Suprapubic skin (tissue), 3 donors: Measurements from ENCODE around the gene THPO.

Source experiments
- POLR2A ChIP-seq, 2 donors: fragments of 450-650 bp; IDR thresholded peaks; one replicate each; pipeline ENCODE4 v1.6.1; 2017; ENCODE audit warnings: antibody characterized with exemption in 2 of 2, mild to moderate bottlenecking in 2 of 2, moderate library complexity in 2 of 2
- TF ChIP-seq, protein P1 (sequence below), 2 donors: fragments of 200-600 bp in 1 of 2; fragments of 450-650 bp in 1 of 2; sonication (generic) in 1 of 2; IDR thresholded peaks; one replicate each; pipeline ENCODE4 v1.5.1; 2016 to 2019; ENCODE audit warnings: antibody characterized with exemption in 2 of 2, mild to moderate bottlenecking in 1 of 2, moderate library complexity in 1 of 2

GRCh38 chr3:184337981-184338380 lies 40.0 kb downstream of the THPO start:
- TF ChIP-seq, protein P1, sequence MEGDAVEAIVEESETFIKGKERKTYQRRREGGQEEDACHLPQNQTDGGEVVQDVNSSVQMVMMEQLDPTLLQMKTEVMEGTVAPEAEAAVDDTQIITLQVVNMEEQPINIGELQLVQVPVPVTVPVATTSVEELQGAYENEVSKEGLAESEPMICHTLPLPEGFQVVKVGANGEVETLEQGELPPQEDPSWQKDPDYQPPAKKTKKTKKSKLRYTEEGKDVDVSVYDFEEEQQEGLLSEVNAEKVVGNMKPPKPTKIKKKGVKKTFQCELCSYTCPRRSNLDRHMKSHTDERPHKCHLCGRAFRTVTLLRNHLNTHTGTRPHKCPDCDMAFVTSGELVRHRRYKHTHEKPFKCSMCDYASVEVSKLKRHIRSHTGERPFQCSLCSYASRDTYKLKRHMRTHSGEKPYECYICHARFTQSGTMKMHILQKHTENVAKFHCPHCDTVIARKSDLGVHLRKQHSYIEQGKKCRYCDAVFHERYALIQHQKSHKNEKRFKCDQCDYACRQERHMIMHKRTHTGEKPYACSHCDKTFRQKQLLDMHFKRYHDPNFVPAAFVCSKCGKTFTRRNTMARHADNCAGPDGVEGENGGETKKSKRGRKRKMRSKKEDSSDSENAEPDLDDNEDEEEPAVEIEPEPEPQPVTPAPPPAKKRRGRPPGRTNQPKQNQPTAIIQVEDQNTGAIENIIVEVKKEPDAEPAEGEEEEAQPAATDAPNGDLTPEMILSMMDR (IDR thresholded peaks at IDR 0.05): no peak
- TF ChIP-seq POLR2A (IDR thresholded peaks at IDR 0.05): no peak
